ENCODE results near the gene GLMP. TPM values are rescaled to one million over a fixed set of nuclear protein-coding genes. Genes with fewer than 3 reads are reported as not detected.

The GLMP gene
- total and polyA plus RNA-seq, 2 donors (not counting 1 experiment from before 2014, with no cell fraction given) = 10.2 to 21.2 TPM

DNA sequence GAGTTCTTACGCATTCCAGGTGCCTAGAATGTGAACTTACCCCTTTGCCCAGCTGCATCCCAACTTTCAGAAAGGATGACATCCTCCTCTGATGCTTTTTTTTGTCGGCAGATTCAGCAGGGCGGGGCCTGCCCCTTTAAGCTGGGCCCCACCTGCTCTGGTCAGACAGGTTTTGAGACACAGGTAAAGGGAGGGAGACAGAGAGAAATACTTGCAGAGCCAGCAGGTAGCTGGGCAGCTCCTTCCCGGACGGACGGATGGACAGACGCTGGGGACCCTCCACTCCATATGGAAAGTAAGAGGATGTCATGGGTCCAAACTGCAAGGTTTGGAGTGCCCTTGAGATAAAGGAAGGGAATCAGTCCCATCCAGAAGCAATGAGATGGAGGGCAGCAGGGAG lies 11.4 kb downstream of the GLMP start, which contains the start of gene TMEM79:
Gene TMEM79, plus strand, starts transcription at position 214 of the 400 bp plus-strand sequence. CDS start 902 bp downstream, outside the sequence.
- no peak for DNase-seq
- Mint-ChIP-seq H3K27ac (peak within 1 kb of the TSS; percentile 98), H3K4me1 (peaks cover 39% of the 10 kb centered on the region), H3K9me3 (ENCODE audit: insufficient read depth) (no peaks in the 10 kb centered on the region), H3K4me3 (peak within 1 kb of the TSS; percentile 98), H3K27me3 (no peaks in the 10 kb centered on the region)
- ATAC-seq (ENCODE audit: low read depth) = no peak
- H3K36me3 ChIP-seq (replicated peaks in 1 of 2; ENCODE audit: control extremely low read depth in 1 of 2, control insufficient read depth in 1 of 2, extremely low read depth in 1 of 2, insufficient read depth in 2 of 2, low read length in 1 of 2) = peaks cover 0 to 6% of the 10 kb centered on the region in 2 experiments
- peak within 1 kb of the TSS; percentile 56 to 89 for H3K27ac ChIP-seq (ENCODE audit: low read length in 2 of 2)
- ChIA-PET POLR2A (interaction anchor here (1.1 kb wide), 1 partner anchor 10 kb away, joined by 3 read pairs; no protein-coding TSS in a partner anchor), CTCF (interaction anchor here (1.9 kb wide), 1 partner anchor 59 kb away, joined by 6 read pairs; no protein-coding TSS in a partner anchor)
- peaks cover 20 to 28% of the 10 kb centered on the region in 2 donors for H3K4me1 ChIP-seq (ENCODE audit: control insufficient read depth in 2 of 2, insufficient read depth in 2 of 2, low read length in 2 of 2)
- peaks cover 52% of the 10 kb centered on the region for H3K79me2 ChIP-seq (ENCODE audit: control insufficient read depth, insufficient read depth, low read length)
- peak within 1 kb of the TSS; percentile 86 for H2AFZ ChIP-seq (ENCODE audit: insufficient read depth, low read depth, low read length, poor library complexity, severe bottlenecking)
- H3K4me2 ChIP-seq (replicated peaks; ENCODE audit: low read depth, low read length, poor library complexity, severe bottlenecking) = peak within 1 kb of the TSS; percentile 80
- intact Hi-C loops (cut with micrococcal nuclease) = loop anchor here (5.0 kb wide), 1 partner anchor 1957 kb away; the partner anchor contains the start of gene ATP8B2
- TF ChIP-seq EZH2 (IDR thresholded peaks at IDR 0.05; ENCODE audit: borderline replicate concordance, insufficient read depth, low read depth, low read length, poor library complexity, severe bottlenecking) (no peak), CTCF (IDR thresholded peaks at IDR 0.05) (no peak)
- peaks cover 17% of the 10 kb centered on the region for H4K20me1 ChIP-seq (ENCODE audit: control insufficient read depth, insufficient read depth, low read length, poor library complexity, severe bottlenecking)
- H3K9me3 ChIP-seq (ENCODE audit: control extremely low read depth in 1 of 3, control insufficient read depth in 2 of 3, insufficient read depth in 1 of 3, low read length in 2 of 3) = no peaks in the 10 kb centered on the region
- H3K9ac ChIP-seq (ENCODE audit: low read length) = peak within 1 kb of the TSS; percentile 91
- peak within 1 kb of the TSS; percentile 74 to 99 (median 86) for H3K4me3 ChIP-seq (ENCODE audit: control extremely low read depth in 1 of 5, extremely low read depth in 1 of 5, insufficient read depth in 1 of 5, low read depth in 2 of 5, low read length in 4 of 5)
- H3K27me3 ChIP-seq (replicated peaks in 1 of 4; ENCODE audit: control extremely low read depth in 1 of 4, control insufficient read depth in 3 of 4, insufficient read depth in 4 of 4, low read length in 3 of 4) = no peaks in the 10 kb centered on the region
- WGBS (ENCODE audit: insufficient coverage) = 95% methylated on average over 4 of the region's 7 CpGs

GRCh38 chr1:156283521-156283920 lies 12.0 kb downstream of the GLMP start:
- TF ChIP-seq CTCF (IDR thresholded peaks at IDR 0.05) = no peak
- TF ChIP-seq EZH2 (IDR thresholded peaks at IDR 0.05; ENCODE audit: borderline replicate concordance, insufficient read depth, low read depth, low read length, poor library complexity, severe bottlenecking) = no peak
- peaks cover 39% of the 10 kb centered on the region for H3K4me1 Mint-ChIP-seq
- ChIA-PET CTCF (interaction anchor here (0.9 to 1.9 kb wide), 6 partner anchors 58 to 230 kb away, joined by 3 to 6 read pairs (median 4); partner anchors contain the start of genes PMF1 and UBQLN4), POLR2A (interaction anchor here (1.1 to 2.8 kb wide), 2 partner anchors 11 to 71 kb away, joined by 3 to 9 read pairs; partner anchors contain the start of gene PMF1)
- WGBS (ENCODE audit: insufficient coverage) = 100% methylated on average over 1 of the region's 1 CpG
- DNase-seq (no peak), ATAC-seq (ENCODE audit: low read depth) (no peak)
- intact Hi-C loops (cut with micrococcal nuclease) = loop anchor here (5.0 kb wide), 1 partner anchor 1956 kb away; the partner anchor contains the start of gene ATP8B2
- H3K4me2 ChIP-seq (replicated peaks; ENCODE audit: low read depth, low read length, poor library complexity, severe bottlenecking) = peak overlapping the region; percentile 80
- no peaks in the 10 kb centered on the region for H3K9me3 ChIP-seq (ENCODE audit: control extremely low read depth in 1 of 3, control insufficient read depth in 2 of 3, insufficient read depth in 1 of 3, low read length in 2 of 3)
- peaks cover 57% of the 10 kb centered on the region for H3K79me2 ChIP-seq (ENCODE audit: control insufficient read depth, insufficient read depth, low read length)
- H4K20me1 ChIP-seq (ENCODE audit: control insufficient read depth, insufficient read depth, low read length, poor library complexity, severe bottlenecking) = peaks cover 21% of the 10 kb centered on the region
- H3K27ac ChIP-seq (ENCODE audit: low read length in 2 of 2) = peak overlapping the region in 1 of 2 donors; percentile 89
- peak overlapping the region; percentile 86 for H2AFZ ChIP-seq (ENCODE audit: insufficient read depth, low read depth, low read length, poor library complexity, severe bottlenecking)
- H3K4me3 ChIP-seq (ENCODE audit: control extremely low read depth in 1 of 5, extremely low read depth in 1 of 5, insufficient read depth in 1 of 5, low read depth in 2 of 5, low read length in 4 of 5) = peak overlapping the region; percentile 74 to 99 (median 86)
- no peaks in the 10 kb centered on the region for H3K9me3 Mint-ChIP-seq (ENCODE audit: insufficient read depth)
- peak overlapping the region; percentile 91 for H3K9ac ChIP-seq (ENCODE audit: low read length)
- H3K27me3 Mint-ChIP-seq = no peaks in the 10 kb centered on the region
- peak overlapping the region; percentile 98 for H3K4me3 Mint-ChIP-seq
- peaks cover 0 to 12% of the 10 kb centered on the region in 2 experiments for H3K36me3 ChIP-seq (replicated peaks in 1 of 2; ENCODE audit: control extremely low read depth in 1 of 2, control insufficient read depth in 1 of 2, extremely low read depth in 1 of 2, insufficient read depth in 2 of 2, low read length in 1 of 2)
- H3K27me3 ChIP-seq (replicated peaks in 1 of 4; ENCODE audit: control extremely low read depth in 1 of 4, control insufficient read depth in 3 of 4, insufficient read depth in 4 of 4, low read length in 3 of 4) = no peaks in the 10 kb centered on the region
- H3K4me1 ChIP-seq (ENCODE audit: control insufficient read depth in 2 of 2, insufficient read depth in 2 of 2, low read length in 2 of 2) = peaks cover 20 to 28% of the 10 kb centered on the region in 2 donors
- H3K27ac Mint-ChIP-seq = peak overlapping the region; percentile 98
